ENCODE data around the gene TNRC18.

- no peak for TF ChIP-seq CTCF (conservative IDR thresholded peaks at IDR 0.05; ENCODE audit: low read depth, low read length)
- TF ChIP-seq EZH2 (IDR thresholded peaks at IDR 0.05; ENCODE audit: borderline replicate concordance, low read depth, low read length, poor library complexity, severe bottlenecking), result no peak
These were observed 4.0 kb downstream of the TNRC18 start for GRCh38 chr7:5419539-5420066.
